Measurements from ENCODE around the gene LSM4.
"Not testable (repeated sequence)": the region's sequence is repeated elsewhere in the genome, so short reads cannot be mapped to it uniquely, and the experiment has no call there.

GRCh38 chr19:18354743-18355142 lies 31.9 kb upstream of the LSM4 start:
- TF ChIP-seq CTCF (IDR thresholded peaks at IDR 0.05; ENCODE audit: insufficient read depth, low read length, poor library complexity, severe bottlenecking); EZH2phosphoT487 (conservative IDR thresholded peaks at IDR 0.05; ENCODE audit: low read length): not testable (repeated sequence)
